GM19240 (cell line): ENCODE data around the gene ZNF337.
"Not testable (repeated sequence)": the region's sequence is repeated elsewhere in the genome, so short reads cannot be mapped to it uniquely, and the experiment has no call there.

Source experiments
- DNase-seq: peaks from one replicate; pipeline ENCODE4 v3.0.0; 2011; ENCODE audit warnings: low spot score; ENCODE audit not compliant: insufficient read length

The ZNF337 gene

GRCh38 chr20:25696371-25697131, at the start of gene ZNF337:
ZNF337 (minus strand) TSS chr20:25696853; CDS start chr20:25686417, 10,436 bp downstream.
- DNase-seq: peak; percentile 76

- no peak for DNase-seq
Observed at GRCh38 chr20:25745738-25746137, 49.1 kb upstream of the ZNF337 start.

GRCh38 chr20:25745100-25745499, 48.4 kb upstream of the ZNF337 start:
- DNase-seq: no peak

- DNase-seq: no peak
Observed at GRCh38 chr20:25744261-25744660, 47.6 kb upstream of the ZNF337 start.

GRCh38 chr20:25741088-25741487, 44.4 kb upstream of the ZNF337 start:
- DNase-seq: no peak

- DNase-seq: no peak
Observed at GRCh38 chr20:25739615-25740320, 43.1 kb upstream of the ZNF337 start.

GRCh38 chr20:25738198-25738597, 41.5 kb upstream of the ZNF337 start:
- no peak for DNase-seq

GRCh38 chr20:25733903-25734302, 37.2 kb upstream of the ZNF337 start:
- DNase-seq: no peak

GRCh38 chr20:25730862-25731261, 34.2 kb upstream of the ZNF337 start:
- DNase-seq: no peak

- DNase-seq: no peak
Observed at GRCh38 chr20:25726357-25726756, 29.7 kb upstream of the ZNF337 start.

- no peak for DNase-seq
Observed at GRCh38 chr20:25725639-25726038, 29.0 kb upstream of the ZNF337 start.

GRCh38 chr20:25723975-25724374, 27.3 kb upstream of the ZNF337 start:
- DNase-seq: no peak

GRCh38 chr20:25720285-25720684, 23.6 kb upstream of the ZNF337 start:
- DNase-seq: no peak

GRCh38 chr20:25718896-25719809, 22.5 kb upstream of the ZNF337 start:
- DNase-seq: not testable (repeated sequence)

- DNase-seq: no peak
Observed at GRCh38 chr20:25707695-25708094, 11.0 kb upstream of the ZNF337 start.

GRCh38 chr20:25706793-25707192, 10.1 kb upstream of the ZNF337 start:
- DNase-seq: no peak

GRCh38 chr20:25705830-25706351, 9.2 kb upstream of the ZNF337 start:
- no peak for DNase-seq

GRCh38 chr20:25704303-25704702, 7.7 kb upstream of the ZNF337 start:
- not testable (repeated sequence) for DNase-seq

GRCh38 chr20:25700835-25701234, 4.2 kb upstream of the ZNF337 start:
- not testable (repeated sequence) for DNase-seq

- no peak for DNase-seq
Observed at GRCh38 chr20:25699914-25700313, 3.3 kb upstream of the ZNF337 start.

GRCh38 chr20:25697132-25697446, 436 bp upstream of the ZNF337 start:
- no peak for DNase-seq
